Fibroblast of the conjunctiva (primary cell): Measurements from ENCODE around the gene FOXL3.
"Not testable (repeated sequence)": the region's sequence is repeated elsewhere in the genome, so short reads cannot be mapped to it uniquely, and the experiment has no call there.

Experiments used
- DNase-seq: peaks from one replicate; pipeline ENCODE4 v3.0.0-alpha.2; 2010; ENCODE audit warnings: low read depth

Gene FOXL3

DNA sequence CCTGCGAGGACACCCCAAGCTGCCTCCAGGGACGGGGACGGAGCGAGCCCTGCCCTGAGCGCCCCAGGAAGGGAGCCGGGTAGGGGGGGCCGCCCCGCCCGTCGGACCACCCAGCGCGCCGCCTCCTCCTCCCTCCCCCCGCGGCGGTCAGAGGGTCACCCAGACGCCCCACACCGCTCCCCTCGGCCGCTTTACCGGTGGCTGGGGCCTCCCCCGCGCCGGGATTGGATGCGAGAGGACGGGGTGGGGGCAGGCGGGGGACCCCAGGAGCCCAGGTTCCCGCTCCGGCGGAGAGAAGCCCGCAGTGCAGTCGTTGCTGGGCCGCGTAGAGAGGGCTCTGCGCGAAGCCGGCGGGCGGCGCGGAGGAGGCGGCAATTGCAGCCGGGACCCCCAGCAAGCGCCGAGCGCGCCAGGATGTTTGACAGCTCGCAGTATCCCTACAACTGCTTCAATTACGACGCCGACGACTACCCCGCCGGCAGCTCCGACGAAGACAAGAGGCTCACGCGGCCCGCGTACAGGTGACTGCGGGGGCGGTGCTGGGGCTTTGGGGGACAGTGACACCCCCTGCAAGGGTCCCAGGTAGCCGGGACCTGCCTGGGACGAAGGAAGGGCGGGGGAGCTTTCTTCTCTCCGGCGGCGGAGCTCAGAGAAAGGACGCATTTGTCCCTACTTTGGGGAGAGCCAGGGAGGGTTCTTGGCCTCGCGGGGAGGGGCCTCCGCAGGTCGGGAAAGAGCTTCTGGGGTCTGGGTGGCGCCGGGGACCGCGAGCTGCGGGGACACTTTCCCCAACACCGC is at the start of gene FOXL3:
Gene FOXL3 (plus strand): TSS at position 415 of the 798 bp plus-strand sequence. CDS start 0 bp downstream, at position 415.
- no peak for DNase-seq

DNA sequence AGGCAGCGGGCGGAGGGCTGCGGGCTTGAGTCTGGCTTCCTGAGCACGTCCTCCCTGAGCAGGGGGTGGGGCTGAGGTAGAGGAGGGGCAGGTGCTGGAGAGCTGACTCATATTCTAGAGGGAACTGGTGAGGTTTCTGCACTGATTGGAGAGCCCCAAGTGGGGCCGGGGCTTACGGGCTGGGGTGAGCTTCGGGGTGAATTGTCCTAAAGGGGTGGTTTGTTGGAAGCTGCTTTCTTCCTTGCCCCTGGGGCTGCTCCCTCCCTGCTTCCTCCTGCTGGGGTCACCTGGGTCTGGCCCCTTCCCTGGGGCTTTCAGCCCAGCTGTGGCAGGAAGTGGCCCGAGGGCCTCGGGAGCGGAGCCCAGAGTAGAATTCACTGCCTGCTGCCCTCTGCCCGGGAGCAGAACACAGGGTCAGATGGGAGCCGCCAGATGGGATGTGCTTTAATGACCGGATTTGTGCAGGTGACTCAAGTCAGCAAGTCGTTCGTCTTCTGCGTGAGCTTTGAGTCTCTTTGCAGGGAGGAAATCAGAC is 49.0 kb upstream of the FOXL3 start:
- no peak for DNase-seq

DNA sequence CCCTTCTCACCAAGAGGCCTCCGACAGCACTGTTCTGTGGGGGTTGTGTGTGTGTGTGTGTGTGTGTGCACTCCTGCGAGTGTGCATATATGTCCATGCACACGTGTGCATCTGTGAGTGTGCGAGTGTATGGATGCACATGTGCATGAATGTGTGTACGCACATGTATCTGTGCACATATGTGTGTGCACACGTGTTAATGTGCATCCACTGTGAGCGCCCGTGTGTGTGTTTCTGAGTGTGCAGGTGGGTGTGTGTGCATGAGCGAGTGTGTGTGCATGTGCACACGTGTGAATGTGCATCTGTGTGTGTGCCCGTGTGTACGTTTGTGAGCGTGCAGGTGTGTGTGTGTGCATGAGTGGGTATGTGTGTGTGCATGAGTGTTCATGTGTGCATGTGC is 48.5 kb upstream of the FOXL3 start:
- no peak for DNase-seq

DNA sequence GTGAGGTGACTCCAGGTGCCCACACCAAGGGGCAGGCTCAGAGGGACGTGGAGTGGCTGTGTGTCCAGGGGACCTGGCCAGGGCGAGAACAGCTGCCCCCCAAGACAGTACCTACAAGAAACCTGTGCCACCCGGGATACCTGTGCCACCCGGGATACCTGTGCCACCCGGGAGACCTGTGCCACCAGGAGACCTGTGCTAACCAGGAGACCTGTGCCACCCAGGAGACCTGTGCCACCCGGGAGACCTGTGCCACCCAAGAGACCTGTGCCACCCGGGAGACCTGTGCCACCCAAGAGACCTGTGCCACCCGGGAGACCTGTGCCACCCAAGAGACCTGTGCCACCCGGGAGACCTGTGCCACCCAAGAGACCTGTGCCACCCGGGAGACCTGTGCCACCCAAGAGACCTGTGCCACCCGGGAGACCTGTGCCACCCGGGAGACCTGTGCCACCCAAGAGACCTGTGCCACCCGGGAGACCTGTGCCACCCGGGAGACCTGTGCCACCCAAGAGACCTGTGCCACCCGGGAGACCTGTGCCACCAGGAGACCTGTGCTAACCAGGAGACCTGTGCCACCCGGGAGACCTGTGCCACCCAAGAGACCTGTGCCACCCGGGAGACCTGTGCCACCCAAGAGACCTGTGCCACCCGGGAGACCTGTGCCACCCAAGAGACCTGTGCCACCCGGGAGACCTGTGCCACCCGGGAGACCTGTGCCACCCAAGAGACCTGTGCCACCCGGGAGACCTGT is 47.0 kb upstream of the FOXL3 start:
- not testable (repeated sequence) for DNase-seq

DNA sequence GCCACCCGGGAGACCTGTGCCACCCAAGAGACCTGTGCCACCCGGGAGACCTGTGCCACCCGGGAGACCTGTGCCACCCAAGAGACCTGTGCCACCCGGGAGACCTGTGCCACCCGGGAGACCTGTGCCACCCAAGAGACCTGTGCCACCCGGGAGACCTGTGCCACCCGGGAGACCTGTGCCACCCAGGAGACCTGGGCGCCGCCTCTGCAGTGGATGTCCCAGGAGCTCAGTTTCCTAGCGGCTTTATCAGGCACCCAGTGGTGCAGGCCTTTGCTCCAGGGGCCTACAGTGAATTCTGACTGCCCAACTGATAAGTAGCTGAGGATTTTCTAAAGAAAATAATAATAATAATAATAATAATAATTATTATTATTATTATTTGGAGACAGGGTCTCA is 46.4 kb upstream of the FOXL3 start:
- not testable (repeated sequence) for DNase-seq

DNA sequence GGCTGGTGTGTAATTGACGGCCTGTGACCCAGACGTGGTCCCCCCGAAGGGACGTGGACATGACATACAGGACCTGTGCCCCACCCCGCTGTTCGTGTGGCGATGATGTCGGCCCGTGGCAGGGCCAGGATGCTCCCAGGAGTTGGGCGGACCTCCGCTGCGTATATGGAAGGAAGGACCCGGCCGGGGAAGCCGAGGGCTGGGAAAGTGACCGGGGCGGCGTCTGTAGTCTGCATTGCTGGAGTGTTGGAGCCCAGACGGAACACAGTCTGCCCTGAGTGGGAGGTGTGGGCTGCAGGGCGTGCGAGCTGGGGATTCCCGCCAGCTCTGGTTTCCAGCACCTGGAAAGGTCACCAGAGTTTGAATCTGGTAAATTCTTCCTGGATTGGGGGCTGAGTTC is 45.0 kb upstream of the FOXL3 start:
- DNase-seq, result no peak

DNA sequence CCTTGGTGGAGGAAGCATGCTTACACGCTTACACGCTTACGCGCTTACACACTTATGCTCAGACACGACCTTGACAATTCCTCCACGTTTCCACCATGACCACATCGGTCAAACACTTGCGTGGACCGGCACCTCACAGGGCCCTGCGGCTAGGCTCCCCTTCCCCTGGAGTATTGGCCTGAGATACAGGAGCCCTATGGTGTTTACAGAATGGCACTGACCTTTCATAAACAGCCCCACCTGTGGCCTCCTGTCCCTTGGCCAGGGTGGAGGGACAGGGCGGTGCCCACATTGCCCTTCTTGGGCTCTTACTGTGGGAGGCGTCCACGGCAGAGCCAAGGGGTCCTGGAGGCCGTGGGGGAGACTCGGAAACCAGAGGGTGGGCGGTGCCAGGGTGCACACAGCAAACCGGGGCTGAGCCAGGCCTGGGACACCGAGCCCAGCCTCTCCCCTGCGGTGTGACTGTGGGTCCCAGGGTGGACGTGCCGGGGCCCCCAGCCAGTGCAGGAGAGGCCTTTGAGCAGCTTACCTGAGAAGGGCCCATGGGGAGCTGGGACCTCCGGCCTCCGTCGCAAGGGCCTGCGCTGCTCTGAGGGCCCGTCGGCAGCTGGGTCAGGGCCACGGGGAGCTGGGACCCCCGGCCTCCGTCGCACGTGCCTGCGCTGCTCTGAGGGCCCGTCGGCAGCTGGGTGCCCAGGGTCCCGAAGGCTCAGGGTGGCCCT is 44.2 kb upstream of the FOXL3 start:
- DNase-seq, result no peak

DNA sequence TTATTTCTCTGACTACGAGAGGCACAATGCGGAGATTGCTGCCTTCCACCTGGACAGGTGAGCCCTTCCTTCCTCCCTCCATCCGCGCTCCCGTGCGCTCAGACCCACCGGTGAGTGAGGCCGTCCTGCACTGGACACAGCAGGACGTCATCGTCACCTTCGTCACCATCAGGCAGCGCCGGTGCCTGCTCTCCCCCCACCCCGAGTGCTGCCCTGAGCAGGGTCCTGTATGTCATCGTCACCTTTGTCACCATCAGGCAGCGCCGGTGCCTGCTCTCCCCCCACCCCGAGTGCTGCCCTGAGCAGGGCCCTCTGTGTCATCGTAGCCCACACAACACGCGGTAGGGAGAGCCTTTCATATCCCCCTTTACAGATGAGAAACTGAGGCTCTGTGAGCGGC is 43.5 kb upstream of the FOXL3 start:
- no peak for DNase-seq

DNA sequence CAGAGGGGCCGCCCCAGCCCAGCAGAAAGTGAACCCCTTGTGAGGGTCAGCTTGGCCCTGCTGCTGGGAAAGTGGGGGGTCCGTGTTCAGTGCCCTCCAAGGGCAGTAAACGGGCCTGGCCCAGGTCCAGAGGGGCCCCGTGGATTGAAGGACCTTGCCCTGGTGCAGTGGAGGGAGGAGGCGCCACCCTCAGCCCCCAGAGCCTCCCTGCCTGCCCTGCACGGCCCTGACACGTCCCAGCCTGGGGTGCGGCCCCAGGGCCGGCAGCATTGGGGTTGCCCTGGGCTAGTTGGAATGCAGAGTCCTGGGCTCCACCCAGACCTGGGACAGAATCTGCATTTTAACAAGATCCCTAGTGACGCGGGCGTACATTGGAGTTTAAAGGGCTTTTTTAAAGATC is 42.8 kb upstream of the FOXL3 start:
- DNase-seq, result no peak

DNA sequence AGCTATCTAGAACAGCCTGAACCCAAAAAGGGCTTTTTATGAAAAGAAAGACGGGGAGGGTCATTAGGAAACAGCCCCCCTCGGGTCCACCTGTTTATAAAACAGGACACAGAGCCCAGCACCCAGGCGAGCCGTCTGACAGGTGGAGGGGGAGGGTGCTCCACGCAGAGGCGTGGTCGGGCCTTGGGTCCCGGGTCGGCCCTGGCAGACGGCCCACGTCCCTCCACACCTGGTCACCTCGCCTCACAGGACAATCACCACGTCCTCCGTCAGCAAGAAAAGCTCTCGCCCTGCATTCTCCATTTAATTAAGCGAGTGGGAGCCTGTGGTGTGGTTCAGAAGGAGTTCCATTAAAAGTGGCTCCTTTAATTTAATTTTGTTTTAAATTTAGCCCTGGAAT is 42.3 kb upstream of the FOXL3 start:
- no peak for DNase-seq

DNA sequence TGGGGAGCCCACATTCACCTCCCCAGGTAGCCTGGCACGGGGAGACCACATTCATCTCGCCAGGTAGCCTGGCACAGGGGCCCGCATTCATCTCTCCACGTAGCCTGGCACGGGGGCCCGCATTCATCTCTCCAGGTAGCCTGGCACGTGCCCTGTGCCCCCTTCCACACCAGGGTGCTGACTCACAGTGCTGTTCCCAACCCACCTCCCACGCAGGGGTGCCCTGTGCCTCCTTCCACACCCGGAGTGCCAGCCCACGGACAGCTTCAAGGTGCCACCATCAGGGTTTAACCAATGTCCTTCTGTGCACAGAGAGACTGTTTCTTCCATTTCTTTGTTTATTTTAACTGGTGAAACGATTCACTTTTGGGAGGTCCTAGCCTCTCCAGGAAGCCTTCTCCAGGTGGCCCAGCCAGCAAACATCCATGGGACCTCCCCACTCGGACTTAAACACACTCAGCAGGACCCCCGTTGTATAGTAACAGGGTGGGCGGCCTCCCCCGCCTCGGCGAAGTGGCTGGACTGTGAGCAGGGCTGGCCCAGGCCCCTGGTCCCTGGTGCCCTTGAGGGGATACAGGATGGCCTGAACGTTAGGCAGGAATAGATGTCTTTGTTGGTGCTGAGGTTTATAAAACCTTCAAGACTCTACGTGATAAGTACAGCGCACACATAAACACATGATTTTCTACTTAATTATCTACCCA is 41.1 kb upstream of the FOXL3 start:
- no peak for DNase-seq

DNA sequence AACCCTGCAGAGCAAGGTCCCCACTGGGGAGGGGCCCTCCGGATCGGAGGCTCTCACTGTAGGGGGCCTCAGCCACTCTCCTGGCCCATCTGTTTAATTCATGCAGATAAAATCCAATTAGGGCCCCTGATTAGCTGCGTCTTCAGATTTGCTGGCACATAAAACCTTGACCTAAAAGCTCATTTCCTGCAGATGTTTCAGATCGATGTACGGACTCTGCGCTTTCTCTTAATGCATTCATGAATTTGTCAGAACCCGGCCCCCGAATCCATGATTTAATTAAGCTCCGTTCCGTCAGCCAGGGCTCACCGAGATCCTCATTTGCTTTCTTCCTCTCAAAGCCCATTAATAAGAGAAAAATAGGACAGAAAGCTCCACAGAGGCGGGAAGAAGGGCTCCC is 40.0 kb upstream of the FOXL3 start:
- no peak for DNase-seq

DNA sequence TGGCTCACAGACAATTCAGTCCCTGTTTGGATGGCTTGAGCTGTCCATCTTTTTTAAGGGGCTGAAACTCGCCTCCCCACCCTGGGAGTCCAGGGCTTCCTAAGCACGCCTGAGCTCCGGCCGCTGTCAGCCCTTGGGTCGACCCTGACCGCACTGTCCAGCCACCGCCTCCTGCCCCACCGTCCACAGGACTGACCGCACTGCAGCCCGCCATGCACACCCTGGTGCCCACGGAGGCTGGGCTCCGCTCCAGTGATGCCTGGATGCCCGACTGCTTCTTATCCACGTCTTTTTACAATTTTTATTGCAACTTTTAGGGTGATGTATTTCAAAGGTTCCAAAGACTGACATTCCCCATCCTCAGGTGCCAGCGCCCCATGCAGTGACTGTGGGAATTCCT is 39.4 kb upstream of the FOXL3 start:
- DNase-seq, result no peak

DNA sequence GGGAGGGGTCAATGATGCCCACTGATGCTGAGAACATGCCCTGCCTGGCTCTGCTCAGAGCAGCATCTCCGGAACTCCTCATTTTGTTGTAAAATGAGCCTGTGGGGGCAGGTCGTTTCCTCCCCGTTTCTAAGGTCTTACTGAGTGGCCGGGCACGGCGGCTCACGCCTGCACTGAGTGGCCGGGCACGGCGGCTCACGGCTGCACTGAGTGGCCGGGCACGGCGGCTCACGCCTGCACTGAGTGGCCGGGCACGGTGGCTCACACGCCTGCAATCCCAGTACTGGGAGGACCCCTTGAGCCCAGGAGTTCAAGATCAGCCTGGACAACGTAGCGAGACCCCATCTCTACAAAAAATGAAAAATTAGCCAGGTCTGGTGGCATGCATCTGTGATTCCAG is 39.0 kb upstream of the FOXL3 start:
- DNase-seq, result no peak

DNA sequence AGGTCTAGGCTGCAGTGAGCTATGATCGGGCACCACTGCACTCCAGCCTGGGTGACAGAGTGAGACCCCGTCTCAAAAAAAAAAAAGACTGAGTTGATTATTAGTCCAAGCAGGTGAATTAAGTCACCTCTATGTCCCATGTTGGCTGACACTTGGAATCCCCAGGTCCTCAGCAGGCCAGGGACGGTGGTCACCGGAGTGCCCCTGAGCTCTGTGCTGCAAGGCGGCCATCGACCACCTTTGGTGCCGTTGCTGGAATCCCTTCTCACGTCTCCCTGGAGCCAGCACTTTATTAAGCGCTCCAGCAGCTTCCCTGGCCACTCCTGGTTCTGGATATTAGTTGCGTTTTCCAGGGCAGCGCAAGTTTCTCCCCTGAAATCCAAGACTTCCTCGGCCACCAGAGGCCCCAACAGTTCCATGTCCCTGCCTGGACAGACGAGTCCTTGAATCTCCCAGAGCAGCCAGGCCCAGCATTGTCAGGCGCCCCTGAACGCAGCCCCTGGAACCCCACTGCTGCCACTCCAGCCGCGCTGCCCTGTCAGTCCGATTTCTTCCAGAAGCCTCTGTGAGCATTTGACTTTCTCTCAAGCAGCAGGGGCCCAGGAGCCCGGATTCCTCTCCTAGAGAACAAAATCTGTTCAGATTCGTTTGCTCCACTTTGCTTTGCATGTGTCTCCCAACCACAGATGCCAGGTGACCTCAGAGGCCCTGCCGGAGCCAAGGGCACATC is 38.4 kb upstream of the FOXL3 start:
- DNase-seq, result no peak

DNA sequence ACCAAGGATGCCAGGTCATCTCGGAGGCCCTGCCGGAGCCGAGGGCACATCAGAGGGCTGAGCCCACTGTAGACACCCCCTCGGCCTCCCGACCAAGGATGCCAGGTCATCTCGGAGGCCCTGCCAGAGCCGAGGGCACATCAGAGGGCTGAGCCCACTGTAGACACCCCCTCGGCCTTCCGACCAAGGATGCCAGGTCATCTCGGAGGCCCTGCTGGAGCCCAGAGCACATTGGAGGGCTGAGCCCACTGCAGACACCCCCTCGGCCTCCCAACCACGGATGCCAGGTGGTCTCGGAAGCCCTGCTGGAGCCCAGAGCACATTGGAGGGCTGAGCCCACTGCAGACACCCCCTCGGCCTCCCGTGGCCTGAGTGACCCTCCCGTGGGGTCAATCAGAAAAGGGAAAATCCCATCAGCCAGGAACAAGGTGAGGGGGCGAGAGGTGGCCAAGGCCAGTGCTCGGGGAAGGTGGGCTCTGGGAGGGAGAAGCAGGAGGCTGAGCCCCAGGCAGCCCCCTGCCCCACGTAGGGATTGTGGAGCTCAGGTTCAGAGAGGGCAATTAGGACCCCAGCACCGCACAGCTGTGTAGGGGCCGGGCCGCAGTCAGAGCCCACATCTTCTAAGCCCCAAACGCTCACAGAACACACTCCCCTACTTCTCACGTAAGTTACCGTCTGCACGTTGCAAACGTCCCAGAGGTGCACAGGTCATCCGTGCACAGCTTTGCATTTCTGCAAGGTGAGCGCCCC is 37.6 kb upstream of the FOXL3 start:
- DNase-seq, result no peak

DNA sequence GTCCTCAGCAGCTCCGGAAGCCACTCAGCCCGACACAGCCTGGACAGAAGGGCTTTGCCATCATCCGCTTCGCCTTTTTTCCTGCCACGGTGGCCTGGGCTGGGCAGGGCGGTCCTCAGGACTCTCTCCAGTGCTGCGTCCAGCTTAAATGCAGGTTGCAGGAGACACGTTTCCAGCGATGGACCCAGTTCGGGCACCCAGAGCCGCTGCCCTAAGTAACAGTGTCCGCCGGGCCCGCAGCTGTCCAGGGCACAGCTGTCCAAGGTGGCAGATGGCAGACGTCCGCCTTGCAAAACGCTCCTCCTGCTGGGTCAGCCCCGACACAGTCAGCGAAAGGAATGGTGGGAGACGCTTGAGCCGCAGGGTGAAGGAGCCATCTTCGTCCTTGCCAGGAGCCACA is 37.0 kb upstream of the FOXL3 start:
- DNase-seq, result no peak

DNA sequence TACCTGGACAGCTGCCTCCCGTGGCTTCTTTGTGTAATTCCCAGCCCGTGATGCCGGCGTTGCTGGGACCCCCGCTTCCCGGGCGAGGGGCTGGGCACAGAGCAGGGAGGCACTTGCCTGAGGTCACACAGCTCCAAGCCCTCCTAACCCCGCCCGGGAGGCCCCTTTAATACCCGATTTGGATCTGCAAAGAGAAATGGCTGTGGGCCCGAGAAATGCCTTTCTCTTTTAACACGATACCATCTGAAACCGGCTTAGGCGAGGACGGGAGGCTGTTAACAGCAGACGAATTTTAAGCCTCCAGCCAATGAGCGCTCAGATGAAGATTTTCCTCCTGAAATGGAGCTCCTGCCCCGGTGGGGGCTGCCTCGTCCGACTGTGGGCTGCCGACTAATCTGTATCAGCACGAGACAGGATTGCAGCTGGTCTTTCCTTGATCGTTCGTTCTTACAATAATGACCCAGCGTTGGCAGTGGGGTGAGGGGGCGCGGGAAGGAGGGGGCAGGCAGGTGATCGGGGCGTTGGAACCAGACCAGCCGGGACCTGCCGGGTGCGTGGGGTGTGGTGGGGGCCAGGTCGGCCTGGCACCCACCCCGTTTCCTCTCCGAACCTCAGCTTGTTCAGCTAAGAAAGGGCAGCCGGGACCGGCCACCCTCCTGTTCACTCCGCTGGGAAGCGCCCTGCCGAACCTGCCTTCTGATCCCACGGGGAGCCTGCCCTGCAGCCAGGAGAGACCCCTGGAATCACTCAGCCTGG is 36.2 kb upstream of the FOXL3 start:
- DNase-seq, result no peak

DNA sequence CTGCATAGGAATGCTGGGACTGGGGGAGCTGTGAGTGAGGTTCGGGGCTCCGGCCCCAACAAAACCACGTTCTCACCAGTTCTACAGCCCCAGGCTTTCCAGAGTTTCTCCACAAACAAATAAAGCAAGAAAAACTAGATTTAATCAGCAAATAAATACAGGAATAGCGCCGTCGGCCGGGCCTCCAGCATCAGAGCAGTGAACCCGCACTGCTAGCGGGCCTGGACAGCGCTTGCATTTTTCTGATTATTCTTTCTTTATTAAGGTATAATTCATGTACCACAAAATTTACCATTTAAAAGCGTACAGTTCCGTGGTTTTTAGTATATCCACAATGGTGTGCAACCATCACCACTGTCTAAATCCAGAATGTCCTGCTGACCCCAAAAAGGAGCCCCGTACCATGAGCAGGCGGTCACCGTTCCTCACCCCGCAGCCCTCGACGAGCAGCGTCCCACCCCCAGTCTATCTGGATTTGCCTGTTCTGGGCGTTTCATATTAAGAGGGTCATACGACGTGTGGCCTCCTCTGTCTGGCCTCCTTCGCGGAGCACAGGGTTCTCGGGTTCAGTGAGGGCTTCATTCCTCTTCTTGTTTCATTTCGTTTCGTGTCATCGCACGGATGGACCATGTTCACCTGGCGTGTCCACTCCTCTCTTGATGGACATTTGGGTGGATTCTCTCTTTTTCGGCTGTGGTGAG is 35.5 kb upstream of the FOXL3 start:
- DNase-seq, result no peak
